C4-2B (cell line): ENCODE data around the gene APBB3.

Experiments used
- CTCF ChIP-seq: fragments of 450-650 bp; conservative IDR thresholded peaks from 2 replicates; pipeline ENCODE4 v1.5.1; 2017; ENCODE audit warnings: mild to moderate bottlenecking
- ZFX ChIP-seq: fragments of 450-650 bp; IDR thresholded peaks from 2 replicates; pipeline ENCODE4 v1.6.1; 2017

GRCh38 chr5:140551872-140552271 lies 12.5 kb downstream of the APBB3 start:
- no peak for TF ChIP-seq CTCF
- TF ChIP-seq ZFX: no peak
